Epithelial cell of proximal tubule (primary cell): ENCODE results near the gene GCK. TPM values are rescaled to one million over a fixed set of nuclear protein-coding genes. Genes with fewer than 3 reads are reported as not detected.

Source experiments
- DNase-seq: peaks from one replicate; pipeline ENCODE4 v3.0.0-alpha.2; 2011; ENCODE audit warnings: low read depth
- H3K4me3 ChIP-seq: 2 replicates; pipeline ENCODE4 v1.5.1; 2011; ENCODE audit warnings: low read depth, mild to moderate bottlenecking, low read length
- total RNA-seq: library from RNA; depleted of rRNA; stranded (reverse); fragments of >200 nt; gene quantifications from 2 replicates; pipeline ENCODE4 v1.2.3, GENCODE V29; 2015
- TF ChIP-seq, protein P1 (sequence below): conservative IDR thresholded peaks from 2 replicates; pipeline ENCODE4 v1.5.1; 2012; ENCODE audit warnings: low read depth, mild to moderate bottlenecking, low read length

GCK gene
- total RNA-seq, 1 donor from 2014 or later = 1.0 TPM

DNA sequence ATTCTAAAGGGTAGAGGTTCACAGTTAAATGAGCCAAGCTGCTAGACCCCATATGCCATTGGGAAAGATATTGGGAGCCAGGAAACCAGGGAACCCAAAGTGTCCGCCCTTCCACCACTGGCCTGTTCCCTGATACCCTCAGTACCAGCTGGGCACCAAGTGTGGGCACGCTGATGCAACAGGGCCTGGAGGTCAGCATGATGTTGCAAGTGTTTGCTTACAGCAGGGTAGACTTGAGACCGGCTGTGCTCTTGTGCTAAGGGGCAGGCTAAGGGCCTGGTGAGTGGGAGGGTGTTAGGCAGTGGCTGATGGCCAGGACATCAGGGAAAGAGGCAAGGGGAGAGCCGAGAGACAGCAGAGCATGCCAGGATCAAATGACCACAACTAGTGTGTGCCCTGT lies 27.1 kb downstream of the GCK start:
- no peak overlapping the region for H3K4me3 ChIP-seq
- DNase-seq = no peak
- TF ChIP-seq, protein P1, sequence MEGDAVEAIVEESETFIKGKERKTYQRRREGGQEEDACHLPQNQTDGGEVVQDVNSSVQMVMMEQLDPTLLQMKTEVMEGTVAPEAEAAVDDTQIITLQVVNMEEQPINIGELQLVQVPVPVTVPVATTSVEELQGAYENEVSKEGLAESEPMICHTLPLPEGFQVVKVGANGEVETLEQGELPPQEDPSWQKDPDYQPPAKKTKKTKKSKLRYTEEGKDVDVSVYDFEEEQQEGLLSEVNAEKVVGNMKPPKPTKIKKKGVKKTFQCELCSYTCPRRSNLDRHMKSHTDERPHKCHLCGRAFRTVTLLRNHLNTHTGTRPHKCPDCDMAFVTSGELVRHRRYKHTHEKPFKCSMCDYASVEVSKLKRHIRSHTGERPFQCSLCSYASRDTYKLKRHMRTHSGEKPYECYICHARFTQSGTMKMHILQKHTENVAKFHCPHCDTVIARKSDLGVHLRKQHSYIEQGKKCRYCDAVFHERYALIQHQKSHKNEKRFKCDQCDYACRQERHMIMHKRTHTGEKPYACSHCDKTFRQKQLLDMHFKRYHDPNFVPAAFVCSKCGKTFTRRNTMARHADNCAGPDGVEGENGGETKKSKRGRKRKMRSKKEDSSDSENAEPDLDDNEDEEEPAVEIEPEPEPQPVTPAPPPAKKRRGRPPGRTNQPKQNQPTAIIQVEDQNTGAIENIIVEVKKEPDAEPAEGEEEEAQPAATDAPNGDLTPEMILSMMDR = no peak

DNA sequence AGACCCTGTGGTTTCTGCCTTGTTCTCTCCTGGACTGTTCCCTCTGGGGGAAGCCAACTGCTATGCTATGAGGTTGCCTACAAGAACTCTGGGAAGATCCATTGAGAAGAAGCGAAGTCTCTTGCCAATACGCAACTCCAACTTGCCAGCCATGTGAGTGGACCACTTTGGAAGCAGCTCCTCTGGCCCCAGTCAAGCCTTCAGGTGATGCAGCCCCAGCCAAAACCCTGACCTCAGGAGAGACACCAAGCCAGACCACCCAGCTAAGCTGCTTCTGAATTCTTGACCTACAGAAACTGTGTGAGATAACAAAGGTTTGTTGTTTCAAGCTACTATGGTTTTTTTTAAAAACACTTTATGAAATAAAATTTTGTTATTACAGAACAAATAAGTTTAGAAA lies 27.9 kb downstream of the GCK start:
- H3K4me3 ChIP-seq = no peak overlapping the region
- TF ChIP-seq, protein P1 = no peak
- no peak for DNase-seq

GRCh38 chr7:44159824-44160630 lies 29.2 kb downstream of the GCK start:
- DNase-seq = no peak
- no peak overlapping the region for H3K4me3 ChIP-seq
- TF ChIP-seq, protein P1 = no peak

GRCh38 chr7:44158873-44159631 lies 30.2 kb downstream of the GCK start:
- H3K4me3 ChIP-seq = no peak overlapping the region
- no peak for DNase-seq
- TF ChIP-seq, protein P1 = no peak

DNA sequence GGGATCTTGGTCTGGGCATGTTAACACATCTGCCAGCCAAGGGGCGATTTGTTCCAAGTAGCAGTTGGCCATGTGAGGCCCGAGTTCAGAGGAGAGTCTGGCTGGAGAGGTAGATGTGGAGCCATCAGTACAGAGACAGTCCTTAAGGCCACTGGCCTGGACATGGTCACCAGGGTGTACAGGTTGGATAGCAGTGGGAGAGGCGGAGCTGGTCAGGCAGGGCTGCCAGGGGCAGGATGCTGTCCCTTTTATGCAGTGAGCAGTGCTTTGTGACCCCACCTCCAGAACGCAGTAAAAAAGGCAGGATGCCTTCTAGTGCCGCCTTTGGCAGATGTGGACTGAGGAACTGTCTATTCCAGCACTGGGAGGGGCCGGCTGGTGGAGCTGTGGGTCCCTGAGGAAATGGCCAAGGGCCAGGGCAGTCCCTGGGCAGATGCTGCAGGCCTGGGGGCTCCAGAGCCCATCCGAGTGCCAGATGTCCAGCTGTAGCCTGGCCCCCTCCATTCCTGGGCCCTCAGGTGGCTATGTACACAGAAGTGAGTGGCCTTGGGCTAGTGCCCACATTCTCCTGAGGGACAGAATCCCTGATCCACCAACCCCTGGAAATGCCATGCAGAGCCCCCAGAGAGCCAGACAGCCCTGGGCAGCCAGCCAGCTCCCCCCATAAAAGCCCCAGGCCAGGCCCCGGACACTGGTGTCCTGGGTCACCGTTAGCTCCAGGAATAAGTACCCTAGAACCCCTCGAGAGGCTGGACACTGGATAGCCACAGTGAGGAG lies 31.0 kb downstream of the GCK start:
- DNase-seq = no peak
- H3K4me3 ChIP-seq = no peak overlapping the region
- TF ChIP-seq, protein P1 = no peak

DNA sequence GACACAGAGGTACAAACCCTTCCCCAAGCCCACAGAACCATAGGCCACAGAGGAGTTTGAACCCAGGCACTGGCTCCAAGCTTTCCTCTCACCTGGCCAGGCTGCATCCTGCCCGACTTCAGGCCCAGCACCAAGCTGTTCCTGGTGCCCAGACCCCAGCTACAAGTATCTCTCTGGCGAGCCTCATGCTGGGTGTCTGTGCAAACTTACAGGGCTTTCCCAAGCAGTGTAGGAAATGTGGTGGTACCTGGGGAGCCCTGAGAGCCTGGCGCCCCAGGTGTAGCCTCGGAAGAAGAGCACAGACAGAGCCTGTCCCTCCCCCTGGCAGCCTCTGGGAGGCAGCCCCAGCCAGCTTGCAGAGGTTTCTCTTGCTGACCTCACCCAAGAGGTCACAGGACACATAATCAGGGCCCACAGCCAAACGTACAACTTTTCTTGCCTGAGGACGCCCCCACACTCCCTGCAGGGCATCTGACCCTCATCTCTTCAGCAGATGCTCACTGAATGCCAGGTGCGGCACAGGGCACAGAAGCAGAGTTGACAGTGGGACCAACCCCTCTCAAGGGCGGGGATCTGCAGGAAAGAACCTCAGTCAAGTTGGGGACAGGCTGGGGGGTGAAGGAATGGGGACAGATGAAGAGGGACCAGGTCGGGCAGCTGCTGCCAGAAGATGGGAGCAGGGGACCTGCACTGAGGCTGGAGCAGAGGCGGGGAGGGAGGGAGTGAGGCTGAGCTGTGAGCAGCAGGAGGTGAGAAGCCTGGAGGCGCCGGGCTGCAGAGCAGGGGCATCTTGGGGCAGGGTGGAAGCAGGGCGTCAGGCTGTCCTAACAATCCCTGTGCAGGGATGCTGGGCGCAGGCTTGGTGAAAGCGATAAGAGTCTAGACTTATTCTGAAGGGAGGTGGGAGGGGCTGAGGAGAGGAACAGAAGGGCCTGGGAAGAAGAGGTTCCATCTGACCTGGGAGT lies 31.8 kb downstream of the GCK start:
- no peak for DNase-seq
- no peak overlapping the region for H3K4me3 ChIP-seq
- TF ChIP-seq, protein P1 = peak; percentile 31
